Stomach (tissue), 9 donors: Measurements from ENCODE around the gene MREG. TPM values are rescaled to one million over a fixed set of nuclear protein-coding genes. Genes with fewer than 3 reads are reported as not detected.
"Not testable (repeated sequence)": the region's sequence is repeated elsewhere in the genome, so short reads cannot be mapped to it uniquely, and the experiment has no call there.

Source experiments
- DNase-seq, 2 donors: peaks; one replicate each; pipeline versions ENCODE4 v3.0.0 to v3.0.0-alpha.2; 2013 to 2019
- H3K27ac ChIP-seq, 5 donors: fragments of 200-600 bp in 4 of 5; sonication (generic) in 4 of 5; one replicate each; pipeline ENCODE4 v1.5.1; 2013 to 2019; ENCODE audit warnings: mild to moderate bottlenecking in 1 of 5, moderate library complexity in 1 of 5
- H3K27me3 ChIP-seq, 3 donors: fragments of 200-600 bp; sonication (generic); one replicate each; pipeline ENCODE4 v1.5.1; 2017 to 2019; ENCODE audit warnings: mixed run types in 1 of 3
- H3K36me3 ChIP-seq, 4 donors: fragments of 200-600 bp; sonication (generic); 1 replicate in 3 of 4; 2 replicates in 1 of 4; pipeline ENCODE4 v1.5.1; 2016 to 2019
- H3K4me1 ChIP-seq, 4 donors: fragments of 200-600 bp; sonication (generic); one replicate each; pipeline ENCODE4 v1.5.1; 2016 to 2019
- H3K4me3 ChIP-seq, 4 donors: fragments of 200-600 bp; sonication (generic) in 3 of 4; one replicate each; pipeline ENCODE4 v1.5.1; 2016 to 2019; ENCODE audit warnings: mild to moderate bottlenecking in 1 of 4
- H3K9me3 ChIP-seq, 4 donors: fragments of 200-600 bp; sonication (generic); one replicate each; pipeline ENCODE4 v1.5.1; 2016 to 2019
- EP300 ChIP-seq: sonication (generic); formaldehyde crosslinking; IDR thresholded peaks from one replicate; pipeline ENCODE4 v1.6.1; 2017; ENCODE audit warnings: antibody characterized with exemption
- POLR2A ChIP-seq, 4 donors: fragments of 450-650 bp; IDR thresholded peaks; one replicate each; pipeline ENCODE4 v1.6.1; 2016; ENCODE audit warnings: antibody characterized with exemption in 4 of 4, control low read depth in 2 of 4, mild to moderate bottlenecking in 1 of 4, moderate library complexity in 1 of 4
- POLR2AphosphoS5 ChIP-seq, 3 donors: sonication (generic); formaldehyde crosslinking; IDR thresholded peaks; one replicate each; pipeline ENCODE4 v1.6.1; 2016; ENCODE audit warnings: antibody characterized with exemption in 3 of 3
- WGBS, 5 donors: extraction: QIAGEN DNeasy Blood & Tissue Kit in 3 of 5; methylation state at CpG; one replicate each; pipeline versions ENCODE4 v1.1.5 to v1.1.7; 2013 to 2018; 5-methylcytosine and 5-hydroxymethylcytosine counted together
- intact Hi-C: fragments of 100-400 bp; cut with DNase I; formaldehyde crosslinking; loops from one replicate; pipeline ENCODE4 v1.15.1; 2023; ENCODE audit warnings: low total_unique reads
- polyA plus RNA-seq, 3 donors: library from polyadenylated mRNA; stranded (reverse); fragments of 200-250 nt; gene quantifications; one replicate each; pipeline ENCODE4 v1.2.3, GENCODE V29; 2013
- total RNA-seq, 5 donors: library from RNA; depleted of rRNA; stranded (reverse); fragments of >200 nt; gene quantifications; one replicate each; pipeline versions ENCODE4 v1.1.0 to v1.2.3, GENCODE V29; 2014 to 2016
- TF ChIP-seq, protein P1 (sequence below), 7 experiments: fragments of 450-650 bp in 4 of 7; fragments of 200-600 bp in 3 of 7; sonication (generic) in 3 of 7; IDR thresholded peaks; one replicate each; pipeline ENCODE4 v1.5.1; 2016 to 2019; ENCODE audit warnings: antibody characterized with exemption in 7 of 7, control low read depth in 2 of 7, mild to moderate bottlenecking in 1 of 7
- donor health status: healthy with polysubstance abuse.
- donor health status: Bipolar disorder and iron deficiency.
- donor health status: healthy.

The MREG gene
- total and polyA plus RNA-seq, 8 donors, result 2.2 to 21.7 (median 4.6) TPM

DNA sequence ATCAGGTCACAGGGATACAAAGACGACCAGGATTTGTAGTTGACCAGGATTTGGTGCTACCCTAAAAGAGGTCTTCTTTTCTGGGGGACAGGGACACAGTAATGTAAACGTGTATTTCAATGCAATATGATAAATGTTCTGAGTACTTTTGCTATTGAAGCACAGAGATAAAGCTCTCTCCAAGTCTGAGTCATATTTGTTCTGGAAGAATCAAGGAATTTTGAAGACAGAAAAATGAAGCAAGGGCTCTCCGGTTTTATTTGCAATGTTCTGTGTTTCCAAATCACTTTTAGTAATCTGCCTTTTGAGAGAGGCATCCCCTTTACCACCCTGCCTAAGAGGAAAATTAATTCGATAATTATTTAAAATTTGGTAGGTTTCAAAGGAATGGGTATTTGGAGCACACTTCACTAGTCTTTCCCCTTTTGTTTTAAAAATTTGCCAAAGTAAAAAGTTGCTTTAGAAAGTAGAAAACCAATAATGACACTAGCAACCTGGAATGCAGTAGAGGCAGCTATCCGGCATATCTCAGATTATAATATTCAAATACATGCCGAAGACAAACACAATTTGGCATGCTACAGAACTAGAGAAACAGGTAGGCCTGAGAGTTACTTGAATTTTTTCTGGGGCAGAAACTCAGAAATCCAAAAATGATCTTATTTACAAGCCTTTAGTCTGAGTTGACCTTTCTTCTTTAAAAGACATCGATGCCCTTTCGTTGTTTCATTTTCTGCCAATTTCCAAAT is 82.7 kb downstream of the MREG start:
- H3K4me3 ChIP-seq, result no peak overlapping the region
- WGBS, 5 donors, result 50 to 63% (median 62%) methylated on average over 8 of the region's 8 CpGs
- intact Hi-C loops, result no loop called here

DNA sequence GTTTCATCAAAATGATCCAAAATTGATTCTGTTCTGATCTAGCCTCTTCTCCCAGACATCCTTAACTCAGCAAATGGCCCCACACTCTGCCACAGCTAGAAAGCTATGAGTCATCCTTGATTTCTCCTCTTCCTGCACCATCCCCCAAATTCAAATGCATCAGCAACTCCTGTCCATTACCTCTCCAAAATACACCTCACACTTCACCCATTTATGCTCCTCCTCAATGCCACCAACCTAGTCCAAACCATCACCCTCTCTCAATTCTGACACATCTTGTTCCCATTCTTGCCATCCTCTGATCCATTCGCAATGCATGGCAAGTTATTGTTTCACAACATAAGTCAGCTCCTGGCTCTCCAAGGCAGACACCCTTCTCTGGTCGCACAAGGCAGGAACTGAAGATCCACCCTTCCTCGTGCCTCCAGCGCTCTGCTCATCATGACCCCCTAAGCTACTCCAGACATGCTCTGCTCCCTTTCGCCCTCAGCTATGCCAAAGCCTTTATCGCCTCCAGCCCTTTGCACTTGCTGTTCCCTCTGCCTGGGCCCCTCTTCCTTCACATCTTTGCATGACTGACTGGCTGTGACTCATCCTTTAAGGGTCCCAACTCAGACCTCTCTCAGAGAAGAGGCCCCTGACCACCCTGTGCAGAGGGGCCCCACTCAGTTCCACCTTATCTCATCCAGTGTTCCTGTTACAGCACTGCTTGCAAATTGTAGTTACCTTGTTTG is 83.6 kb downstream of the MREG start:
- DNase-seq, result no peak

More for the DNA sequence above, 82.7 kb downstream of the MREG start:
- no peak overlapping the region for H3K27ac ChIP-seq
- TF ChIP-seq POLR2AphosphoS5 (IDR thresholded peaks at IDR 0.05) (no peak), EP300 (no peak), POLR2A (IDR thresholded peaks at IDR 0.05) (no peak)
- TF ChIP-seq, protein P1, sequence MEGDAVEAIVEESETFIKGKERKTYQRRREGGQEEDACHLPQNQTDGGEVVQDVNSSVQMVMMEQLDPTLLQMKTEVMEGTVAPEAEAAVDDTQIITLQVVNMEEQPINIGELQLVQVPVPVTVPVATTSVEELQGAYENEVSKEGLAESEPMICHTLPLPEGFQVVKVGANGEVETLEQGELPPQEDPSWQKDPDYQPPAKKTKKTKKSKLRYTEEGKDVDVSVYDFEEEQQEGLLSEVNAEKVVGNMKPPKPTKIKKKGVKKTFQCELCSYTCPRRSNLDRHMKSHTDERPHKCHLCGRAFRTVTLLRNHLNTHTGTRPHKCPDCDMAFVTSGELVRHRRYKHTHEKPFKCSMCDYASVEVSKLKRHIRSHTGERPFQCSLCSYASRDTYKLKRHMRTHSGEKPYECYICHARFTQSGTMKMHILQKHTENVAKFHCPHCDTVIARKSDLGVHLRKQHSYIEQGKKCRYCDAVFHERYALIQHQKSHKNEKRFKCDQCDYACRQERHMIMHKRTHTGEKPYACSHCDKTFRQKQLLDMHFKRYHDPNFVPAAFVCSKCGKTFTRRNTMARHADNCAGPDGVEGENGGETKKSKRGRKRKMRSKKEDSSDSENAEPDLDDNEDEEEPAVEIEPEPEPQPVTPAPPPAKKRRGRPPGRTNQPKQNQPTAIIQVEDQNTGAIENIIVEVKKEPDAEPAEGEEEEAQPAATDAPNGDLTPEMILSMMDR (IDR thresholded peaks at IDR 0.05), result no peak
- DNase-seq, result no peak
- no peaks in the 10 kb centered on the region for H3K9me3 ChIP-seq
- no peaks in the 10 kb centered on the region for H3K36me3 ChIP-seq
- peaks cover 0 to 12% (median 0%) of the 10 kb centered on the region in 4 donors for H3K4me1 ChIP-seq
- peaks cover 0 to 17% (median 0%) of the 10 kb centered on the region in 3 donors for H3K27me3 ChIP-seq

DNA sequence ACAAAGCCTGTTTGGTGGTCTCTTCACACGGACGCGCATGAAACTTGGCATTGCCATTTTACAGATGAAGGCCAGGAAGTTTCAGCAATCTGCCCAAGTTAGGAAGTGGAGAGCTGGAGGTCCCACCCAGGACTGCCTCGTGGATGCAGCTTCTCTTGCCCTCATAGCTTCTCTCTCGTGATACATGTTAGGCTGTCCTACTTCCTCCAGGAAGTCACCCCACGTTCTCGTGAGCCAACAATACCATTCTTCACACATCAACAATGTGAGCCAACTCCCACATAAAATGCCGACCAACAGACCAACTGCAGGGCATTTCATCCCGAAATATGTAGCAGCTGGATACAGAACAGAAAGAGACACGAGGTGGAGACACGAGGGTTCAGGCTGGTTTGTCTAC is 85.3 kb downstream of the MREG start:
- no peak for DNase-seq
- Histone ChIP-seq H3K36me3 (no peaks in the 10 kb centered on the region), H3K27me3 (peaks cover 0 to 13% (median 0%) of the 10 kb centered on the region in 3 donors), H3K4me1 (peaks cover 0 to 12% (median 0%) of the 10 kb centered on the region in 4 donors), H3K4me3 (no peak overlapping the region), H3K27ac (no peak overlapping the region), H3K9me3 (no peaks in the 10 kb centered on the region)
- intact Hi-C loops, result no loop called here
- WGBS, 5 donors, result 80 to 91% (median 84%) methylated on average over 11 of the region's 11 CpGs
- TF ChIP-seq POLR2AphosphoS5 (IDR thresholded peaks at IDR 0.05) (no peak), POLR2A (IDR thresholded peaks at IDR 0.05) (no peak), EP300 (no peak)
- TF ChIP-seq, protein P1 (IDR thresholded peaks at IDR 0.05), result no peak

More for the DNA sequence above, 83.6 kb downstream of the MREG start:
- 79 to 91% (median 88%) methylated on average over 6 of the region's 6 CpGs for WGBS, 5 donors
- intact Hi-C loops, result no loop called here
- no peak overlapping the region for H3K27ac ChIP-seq
- no peak overlapping the region for H3K4me3 ChIP-seq
- TF ChIP-seq, protein P1 (IDR thresholded peaks at IDR 0.05), result no peak
- TF ChIP-seq EP300 (no peak), POLR2A (IDR thresholded peaks at IDR 0.05) (no peak), POLR2AphosphoS5 (IDR thresholded peaks at IDR 0.05) (no peak)
- peaks cover 0 to 12% (median 0%) of the 10 kb centered on the region in 4 donors for H3K4me1 ChIP-seq
- H3K36me3 ChIP-seq, result no peaks in the 10 kb centered on the region
- H3K9me3 ChIP-seq, result no peaks in the 10 kb centered on the region
- H3K27me3 ChIP-seq, result peaks cover 0 to 17% (median 0%) of the 10 kb centered on the region in 3 donors

DNA sequence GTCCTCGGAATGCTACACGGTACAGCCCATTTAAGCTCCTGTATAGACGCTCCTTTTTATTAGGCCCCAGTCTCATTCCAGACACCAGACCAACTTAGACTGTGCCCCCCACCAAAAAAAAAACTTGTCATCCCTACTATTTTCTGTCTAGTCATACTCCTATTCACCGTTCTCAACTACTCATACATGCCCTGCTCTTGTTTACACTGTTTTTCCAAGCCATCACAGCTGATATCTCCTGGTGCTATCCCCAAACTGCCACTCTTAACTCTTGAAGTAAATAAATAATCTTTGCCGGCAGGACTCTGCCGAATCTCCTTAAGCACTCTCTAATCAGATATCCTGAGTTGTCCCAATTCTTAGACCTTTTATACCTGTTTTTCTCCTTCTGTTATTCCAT is 86.4 kb downstream of the MREG start:
- H3K36me3 ChIP-seq, H3K27ac ChIP-seq, H3K4me3 ChIP-seq, intact Hi-C loops, H3K9me3 ChIP-seq, DNase-seq, H3K27me3 ChIP-seq: not testable (repeated sequence)
- H3K4me1 ChIP-seq, result peaks cover 0 to 12% (median 0%) of the 10 kb centered on the region in 4 donors
- WGBS, 5 donors, result 80 to 85% (median 84%) methylated on average over 6 of the region's 6 CpGs
